ENCODE measurements around the gene GNG11. TPM values are rescaled to one million over a fixed set of nuclear protein-coding genes. Genes with fewer than 3 reads are reported as not detected.
"Not testable (repeated sequence)": the region's sequence is repeated elsewhere in the genome, so short reads cannot be mapped to it uniquely, and the experiment has no call there.

Gene GNG11
- total RNA-seq: not detected

GRCh38 chr7:93921607-93922566 is at the start of gene GNG11:
Gene GNG11 (plus strand): TSS chr7:93921735. CDS start chr7:93922138, 403 bp downstream.
- DNase-seq: no peak

GRCh38 chr7:93873998-93874574 is 47.4 kb upstream of the GNG11 start:
- no peak for DNase-seq

GRCh38 chr7:93877742-93878141 is 43.8 kb upstream of the GNG11 start:
- no peak for DNase-seq

- no peak for DNase-seq
These were observed 42.2 kb upstream of the GNG11 start for GRCh38 chr7:93879356-93879755.

- no peak for DNase-seq
These were observed 39.1 kb upstream of the GNG11 start for GRCh38 chr7:93882468-93882867.

- no peak for DNase-seq
These were observed 38.2 kb upstream of the GNG11 start for GRCh38 chr7:93883078-93883916.

- DNase-seq: no peak
These were observed 37.6 kb upstream of the GNG11 start for GRCh38 chr7:93883917-93884345.

GRCh38 chr7:93884541-93884940 is 37.0 kb upstream of the GNG11 start:
- DNase-seq: no peak

GRCh38 chr7:93889261-93889660 is 32.3 kb upstream of the GNG11 start:
- no peak for DNase-seq

- no peak for DNase-seq
These were observed 31.5 kb upstream of the GNG11 start for GRCh38 chr7:93890041-93890463.

GRCh38 chr7:93890464-93891068 is 31.0 kb upstream of the GNG11 start, which contains the start of gene TFPI2:
Gene TFPI2 (minus strand): TSS chr7:93890753. CDS start chr7:93890678, 75 bp downstream.
- no peak for DNase-seq

GRCh38 chr7:93894426-93894825 is 27.1 kb upstream of the GNG11 start:
- no peak for DNase-seq

GRCh38 chr7:93894966-93895640 is 26.4 kb upstream of the GNG11 start:
- no peak for DNase-seq

- DNase-seq: no peak
These were observed 25.5 kb upstream of the GNG11 start for GRCh38 chr7:93895859-93896600.

- no peak for DNase-seq
These were observed 23.9 kb upstream of the GNG11 start for GRCh38 chr7:93897680-93898079.

GRCh38 chr7:93902777-93903423 is 18.6 kb upstream of the GNG11 start:
- DNase-seq: no peak

- no peak for DNase-seq
These were observed 15.3 kb upstream of the GNG11 start, which contains the start of gene GNGT1 for GRCh38 chr7:93906267-93906666. Gene GNGT1 (plus strand): TSS chr7:93906567. CDS start chr7:93906747, 180 bp downstream.

GRCh38 chr7:93910076-93910994 is 11.2 kb upstream of the GNG11 start:
- no peak for DNase-seq

GRCh38 chr7:93911242-93911641 is 10.3 kb upstream of the GNG11 start:
- not testable (repeated sequence) for DNase-seq

Measured in effector CD4-positive, alpha-beta T cell (primary cell).